Amniotic epithelial cell (primary cell): ENCODE data around the gene APC.

Source experiments
- DNase-seq: peaks from one replicate; pipeline ENCODE4 v3.0.0-alpha.2; 2010; ENCODE audit warnings: low read depth

APC gene

DNA sequence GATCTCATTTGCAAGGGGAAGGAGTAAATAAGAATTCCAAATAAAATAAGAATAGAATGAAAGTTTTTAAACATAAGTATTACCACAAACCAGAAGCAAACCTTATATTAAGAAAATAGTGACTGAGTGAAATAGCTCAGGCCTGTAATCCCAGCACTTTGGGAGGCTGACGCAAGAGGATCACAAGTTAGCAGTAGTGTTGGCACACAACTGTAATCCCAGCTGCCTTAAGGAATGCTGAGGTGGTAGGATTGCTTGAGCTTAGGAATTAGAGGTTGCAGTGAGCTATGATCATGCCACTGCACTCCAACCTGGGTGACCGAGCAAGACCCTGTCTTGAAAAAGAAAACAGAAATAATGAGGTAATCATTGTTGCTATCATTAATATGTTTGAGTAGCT is 47.0 kb downstream of the APC start:
- DNase-seq = peak; percentile 93

- peak; percentile 15 for DNase-seq
Observed at GRCh38 chr5:112787261-112787660, 49.6 kb downstream of the APC start.

DNA sequence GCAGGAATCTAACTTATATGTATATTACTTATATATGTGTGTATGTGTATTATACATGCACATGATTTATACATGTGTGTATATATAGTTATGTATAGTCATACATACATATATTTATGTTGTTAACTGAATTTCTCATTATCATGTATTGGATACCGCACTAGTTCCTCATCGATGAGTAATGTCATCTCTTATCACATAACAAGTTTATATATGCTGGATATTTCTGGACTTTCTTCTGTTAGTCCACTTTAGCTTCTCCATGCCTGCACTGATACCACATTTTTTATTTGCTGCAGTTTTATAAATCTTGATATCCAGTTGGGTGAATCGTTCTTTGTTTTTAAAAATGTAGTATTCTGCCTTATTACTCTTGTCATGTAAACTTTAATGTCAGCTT is 50.2 kb downstream of the APC start:
- peak; percentile 5 for DNase-seq

- peak; percentile 4 for DNase-seq
Observed at GRCh38 chr5:112793201-112793600, 55.5 kb downstream of the APC start.

DNA sequence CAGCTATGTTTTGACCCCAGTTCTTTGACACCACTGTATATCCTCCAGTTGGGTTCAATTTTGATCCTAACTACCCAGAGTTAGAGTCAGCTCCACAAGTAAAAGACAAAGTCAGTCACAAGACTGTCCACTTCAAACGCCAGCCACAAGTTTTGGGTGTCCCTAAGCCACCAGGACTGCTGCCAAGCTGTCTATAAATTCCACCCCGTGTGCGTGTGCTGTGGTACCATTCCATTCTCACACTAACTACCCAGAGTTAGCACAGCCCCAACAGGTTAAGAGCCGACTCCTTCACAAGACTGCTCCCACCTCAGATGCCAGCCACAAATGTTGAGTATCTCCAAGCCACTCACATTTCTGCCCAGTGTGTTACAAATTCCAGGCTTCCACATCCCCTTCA is 56.7 kb downstream of the APC start:
- DNase-seq = no peak

- DNase-seq = no peak
Observed at GRCh38 chr5:112795342-112795741, 57.7 kb downstream of the APC start.

GRCh38 chr5:112795944-112796678 is 58.4 kb downstream of the APC start:
- peak; percentile 39 for DNase-seq

- no peak for DNase-seq
Observed at GRCh38 chr5:112799661-112800060, 62.0 kb downstream of the APC start.

GRCh38 chr5:112800891-112801290 is 63.2 kb downstream of the APC start:
- no peak for DNase-seq

DNA sequence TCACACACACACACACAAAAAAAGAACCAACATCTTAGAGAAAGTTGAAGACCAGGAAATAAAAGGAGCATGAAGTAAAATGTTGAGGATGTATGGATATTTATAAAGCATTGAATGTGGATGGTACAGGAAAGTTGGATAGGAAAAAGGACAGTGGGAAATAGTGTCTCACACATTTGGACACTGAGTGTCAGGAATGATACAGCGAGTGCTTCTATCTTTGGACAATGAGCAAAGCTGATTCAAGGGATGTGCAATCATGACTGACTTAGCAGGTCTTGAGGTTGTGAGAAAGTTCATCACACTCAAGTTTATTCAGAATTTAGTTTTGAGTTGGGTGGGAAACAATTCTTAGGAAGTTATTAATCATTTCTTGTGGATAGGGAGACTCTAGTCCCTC is 73.3 kb downstream of the APC start:
- no peak for DNase-seq

DNA sequence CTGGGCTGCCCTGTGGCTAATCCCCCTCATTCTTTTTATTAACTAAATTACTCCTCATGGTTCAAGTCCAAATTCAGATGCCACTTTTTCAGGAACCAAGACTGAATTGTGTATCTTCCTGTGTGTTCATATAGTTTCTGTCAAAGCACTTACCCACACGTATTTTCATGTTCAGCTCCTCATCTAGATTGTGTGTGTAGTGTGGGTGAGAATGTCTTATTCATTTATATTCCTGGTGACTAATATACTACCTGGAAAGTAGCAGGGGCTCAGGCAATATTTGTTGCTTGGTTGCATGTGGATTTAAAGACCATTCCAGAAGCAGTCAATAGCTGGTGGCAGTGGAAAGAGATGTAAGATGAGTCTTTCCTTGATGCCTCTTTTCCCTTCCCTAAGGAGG is 74.9 kb downstream of the APC start:
- no peak for DNase-seq

GRCh38 chr5:112820246-112820645 is 82.6 kb downstream of the APC start:
- DNase-seq = no peak

DNA sequence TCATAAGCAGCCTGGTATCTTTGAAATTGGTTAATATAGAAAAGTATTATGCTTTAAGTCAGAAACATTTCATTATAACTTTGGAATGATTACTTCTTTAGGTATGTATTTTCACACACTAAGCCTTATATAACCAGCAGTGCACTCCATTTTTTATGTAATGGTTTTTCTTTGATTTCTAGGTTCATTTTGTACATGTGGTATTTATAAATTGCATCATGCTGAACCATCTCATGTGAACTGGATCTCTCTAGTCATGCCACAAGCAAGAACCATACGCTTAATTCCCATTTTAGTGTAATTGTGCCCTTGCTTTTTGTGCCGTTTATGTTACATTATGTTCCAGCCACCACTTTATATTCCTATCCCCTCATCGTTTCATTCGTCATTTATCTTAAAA is 84.8 kb downstream of the APC start:
- no peak for DNase-seq

- no peak for DNase-seq
Observed at GRCh38 chr5:112823181-112823580, 85.5 kb downstream of the APC start.

- DNase-seq = no peak
Observed at GRCh38 chr5:112823656-112824055, 86.0 kb downstream of the APC start.

GRCh38 chr5:112824197-112824596 is 86.5 kb downstream of the APC start:
- DNase-seq = no peak

GRCh38 chr5:112830378-112830777 is 92.7 kb downstream of the APC start:
- no peak for DNase-seq

DNA sequence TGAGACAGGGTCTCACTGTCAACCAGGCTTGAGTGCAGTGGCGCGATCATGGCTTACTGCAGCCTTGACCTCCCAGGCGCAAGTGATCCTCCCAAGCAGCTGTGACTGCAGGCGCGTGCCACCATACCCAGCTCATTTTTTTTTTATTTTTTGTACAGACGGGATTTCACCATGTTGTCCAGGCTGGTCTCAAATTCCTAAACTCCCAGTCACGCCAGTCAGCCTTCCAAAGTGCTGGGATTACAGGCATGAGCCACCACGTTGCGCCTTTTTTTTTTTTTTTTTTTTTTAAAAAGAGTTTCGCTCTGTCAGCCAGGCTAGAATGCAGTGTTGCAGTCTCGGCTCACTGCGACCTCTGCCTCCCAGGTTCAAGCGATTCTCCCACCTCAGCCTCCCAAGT is 96.3 kb downstream of the APC start:
- DNase-seq = no peak

GRCh38 chr5:112844489-112844888 is 106.8 kb downstream of the APC start:
- DNase-seq = no peak

DNA sequence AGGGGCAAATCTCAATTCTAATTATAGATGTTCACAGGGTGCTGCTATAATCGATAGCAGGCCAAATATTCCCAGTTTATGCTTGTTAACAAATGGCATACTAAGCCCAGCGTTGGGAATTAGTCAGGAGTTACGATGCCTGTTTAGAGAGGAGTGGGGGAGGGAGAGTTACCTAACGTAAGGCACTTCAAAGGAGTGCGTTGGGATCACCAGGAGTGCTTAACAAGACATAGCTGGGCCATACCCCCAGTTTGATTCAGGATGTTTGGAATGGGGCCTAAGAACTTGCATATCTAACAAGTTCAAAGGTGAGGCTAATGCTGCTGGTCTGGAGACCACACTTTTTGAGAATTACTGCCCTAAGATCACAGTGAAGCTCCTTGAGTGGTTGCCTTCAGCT is 108.9 kb downstream of the APC start:
- no peak for DNase-seq

DNA sequence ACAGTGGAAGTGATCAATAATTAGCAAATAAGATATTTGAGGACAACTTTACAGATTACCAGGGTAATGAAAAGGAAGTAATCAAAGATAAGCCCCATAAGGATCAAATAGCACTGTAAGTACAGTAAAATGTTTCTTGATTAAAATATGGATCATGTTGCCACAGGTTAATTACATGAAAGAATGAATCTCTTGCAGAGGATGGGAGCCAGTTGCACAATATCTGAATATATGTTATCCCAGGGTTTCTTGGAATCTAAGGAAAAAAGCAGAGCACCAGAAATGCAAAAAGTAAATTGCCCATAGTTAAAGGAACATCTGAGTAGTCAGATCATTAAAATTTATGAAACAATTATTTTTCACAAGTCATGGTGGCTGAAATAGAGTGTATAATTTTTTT is 109.6 kb downstream of the APC start:
- DNase-seq = no peak

DNA sequence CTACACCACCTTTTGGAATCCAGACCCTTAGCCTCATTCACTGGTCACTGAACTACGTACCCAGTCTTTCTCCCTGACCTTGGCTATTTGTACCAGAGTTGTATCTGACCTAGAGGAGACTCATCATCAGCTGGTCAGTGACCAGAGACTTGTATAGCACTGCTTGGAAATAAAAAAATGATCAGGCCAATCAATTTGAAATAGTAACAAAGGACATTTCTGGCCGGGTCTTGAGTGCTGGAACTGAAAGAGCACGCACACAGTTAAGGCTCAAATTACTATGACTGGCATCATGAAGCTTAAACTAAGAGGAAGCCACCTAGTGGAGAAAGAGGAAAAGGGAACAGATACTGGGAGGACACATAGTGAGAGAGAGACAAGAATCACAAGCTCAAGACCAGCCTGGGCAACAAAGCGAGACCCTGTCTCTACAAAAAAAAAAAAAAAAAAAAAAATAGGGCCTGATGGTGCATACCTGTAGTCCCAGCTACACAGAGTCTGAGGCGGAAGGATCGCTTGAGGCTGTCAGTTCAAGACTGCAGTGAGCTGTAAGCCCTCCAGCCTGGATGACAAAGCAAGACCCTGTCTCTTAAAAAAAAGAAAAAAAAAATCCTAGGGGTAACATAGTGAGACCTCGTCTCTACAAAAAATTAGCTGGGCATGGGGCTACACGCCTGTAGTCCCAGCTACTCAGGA is 110.6 kb downstream of the APC start:
- DNase-seq = peak; percentile 68

GRCh38 chr5:112849912-112850311 is 112.2 kb downstream of the APC start:
- DNase-seq = no peak

DNA sequence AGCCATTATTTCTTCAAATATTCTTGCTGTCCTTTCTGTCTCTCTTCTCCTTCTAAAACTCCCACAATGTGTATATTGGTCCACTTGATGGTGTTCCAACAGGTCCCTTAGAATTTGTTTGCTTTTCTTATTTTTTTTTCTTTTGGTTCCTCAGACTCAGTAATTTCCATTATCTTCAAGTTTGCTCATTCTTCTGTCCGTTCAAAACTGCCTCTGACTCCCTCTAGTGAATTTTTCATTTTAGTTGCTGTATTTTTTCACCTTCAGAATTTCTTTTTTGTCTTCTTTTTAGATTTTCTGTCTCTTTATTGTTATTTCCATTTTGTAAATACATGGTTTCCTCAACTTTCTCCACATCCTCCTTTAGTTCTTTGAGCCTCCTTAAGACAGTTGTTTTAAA is 117.0 kb downstream of the APC start:
- DNase-seq = no peak
